GM18505 (cell line): ENCODE data around the gene NTF3.

Experiments used
- ATAC-seq: cut with Tn5 transposase; IDR thresholded peaks from one replicate; pipeline ENCODE4 v1.9.1; 2021; ENCODE audit not compliant: unreplicated experiment
- POLR2A ChIP-seq: IDR thresholded peaks from 4 replicates; pipeline ENCODE4 v1.6.1; 2011; ENCODE audit warnings: borderline replicate concordance; ENCODE audit not compliant: insufficient read depth, insufficient read length; ENCODE audit errors: extremely low read depth

NTF3 gene

GRCh38 chr12:5407034-5407856 lies 24.7 kb upstream of the NTF3 start:
- ATAC-seq, result no peak
- TF ChIP-seq POLR2A, result no peak

GRCh38 chr12:5409619-5410018 lies 22.3 kb upstream of the NTF3 start:
- no peak for TF ChIP-seq POLR2A
- ATAC-seq, result no peak

GRCh38 chr12:5416571-5416970 lies 15.3 kb upstream of the NTF3 start:
- ATAC-seq, result no peak
- no peak for TF ChIP-seq POLR2A

GRCh38 chr12:5417500-5417899 lies 14.4 kb upstream of the NTF3 start:
- ATAC-seq, result no peak
- TF ChIP-seq POLR2A, result no peak

GRCh38 chr12:5428332-5429221 lies 3.3 kb upstream of the NTF3 start:
- TF ChIP-seq POLR2A, result no peak
- no peak for ATAC-seq

- ATAC-seq, result no peak
Observed at GRCh38 chr12:5429741-5430557, 2.0 kb upstream of the NTF3 start.

GRCh38 chr12:5430641-5431603 lies 986 bp upstream of the NTF3 start:
- no peak for ATAC-seq
- TF ChIP-seq POLR2A, result no peak

More at GRCh38 chr12:5429741-5430557, 2.0 kb upstream of the NTF3 start:
- TF ChIP-seq POLR2A, result no peak

- no peak for ATAC-seq
- no peak for TF ChIP-seq POLR2A
Observed at GRCh38 chr12:5433081-5433844, 1.4 kb downstream of the NTF3 start.

- no peak for ATAC-seq
- no peak for TF ChIP-seq POLR2A
Observed at GRCh38 chr12:5433845-5434646, 2.1 kb downstream of the NTF3 start.

GRCh38 chr12:5434647-5435560 lies 3.0 kb downstream of the NTF3 start:
- ATAC-seq, result no peak

More at GRCh38 chr12:5434647-5435560, 3.0 kb downstream of the NTF3 start:
- no peak for TF ChIP-seq POLR2A
